Measurements from ENCODE around the gene DOCK2. TPM values are rescaled to one million over a fixed set of nuclear protein-coding genes. Genes with fewer than 3 reads are reported as not detected.
A peak's percentile ranks its signal among the peaks of the same experiment; 100 is the strongest.

The DOCK2 gene
- total RNA-seq, 1 donor from 2014 or later, result 4.2 TPM

DNA sequence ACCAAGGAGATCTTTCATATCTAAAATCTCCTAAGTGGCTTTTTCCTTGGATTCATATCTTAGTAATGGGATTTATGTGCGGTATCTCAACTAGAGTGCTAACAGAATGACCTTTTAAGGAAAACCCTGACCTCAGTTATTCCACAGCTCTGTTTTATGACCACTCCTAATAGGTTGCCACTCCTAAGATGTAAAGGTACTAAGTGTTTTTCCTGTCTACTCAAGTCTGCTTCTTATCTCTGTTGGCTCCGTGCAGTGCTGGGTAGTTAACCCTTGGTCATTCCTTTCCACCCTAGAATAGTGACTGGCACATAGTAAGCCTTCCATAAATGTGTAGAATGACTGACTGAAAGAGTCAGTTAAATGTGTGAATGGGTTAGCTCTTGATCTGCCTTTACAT is 161.4 kb downstream of the DOCK2 start:
- Histone ChIP-seq H3K36me3 (no peaks in the 10 kb centered on the region), H3K9me3 (replicated peaks) (no peaks in the 10 kb centered on the region), H3K4me1 (no peaks in the 10 kb centered on the region), H3K27me3 (ENCODE audit: low read depth) (no peaks in the 10 kb centered on the region), H3K4me3 (no peak overlapping the region), H3K27ac (replicated peaks) (no peak overlapping the region)
- no peak for DNase-seq
- TF ChIP-seq CTCF (IDR thresholded peaks at IDR 0.05; ENCODE audit: borderline replicate concordance), result no peak
- intact Hi-C loops (cut with micrococcal nuclease), result no loop called here

- H3K27ac ChIP-seq (replicated peaks), result no peak overlapping the region
- no peak for TF ChIP-seq CTCF (IDR thresholded peaks at IDR 0.05; ENCODE audit: borderline replicate concordance)
- no peak for DNase-seq
- intact Hi-C loops (cut with micrococcal nuclease), result no loop called here
- H3K4me1 ChIP-seq, result no peaks in the 10 kb centered on the region
- H3K27me3 ChIP-seq (ENCODE audit: low read depth), result no peaks in the 10 kb centered on the region
- no peak overlapping the region for H3K4me3 ChIP-seq
- no peaks in the 10 kb centered on the region for H3K9me3 ChIP-seq (replicated peaks)
- no peaks in the 10 kb centered on the region for H3K36me3 ChIP-seq
Observed at GRCh38 chr5:169798906-169799660, 162.0 kb downstream of the DOCK2 start.

- no peak overlapping the region for H3K4me3 ChIP-seq
- H3K27ac ChIP-seq (replicated peaks), result no peak overlapping the region
- TF ChIP-seq CTCF (IDR thresholded peaks at IDR 0.05; ENCODE audit: borderline replicate concordance), result no peak
- H3K4me1 ChIP-seq, result no peaks in the 10 kb centered on the region
- intact Hi-C loops (cut with micrococcal nuclease), result no loop called here
- H3K9me3 ChIP-seq (replicated peaks), result no peaks in the 10 kb centered on the region
- H3K36me3 ChIP-seq, result no peaks in the 10 kb centered on the region
- H3K27me3 ChIP-seq (ENCODE audit: low read depth), result peaks cover 13% of the 10 kb centered on the region
- no peak for DNase-seq
Observed at GRCh38 chr5:169801324-169801777, 164.3 kb downstream of the DOCK2 start.

GRCh38 chr5:169801781-169802180 is 164.7 kb downstream of the DOCK2 start:
- H3K36me3 ChIP-seq, result no peaks in the 10 kb centered on the region
- no peak for DNase-seq
- no peak for TF ChIP-seq CTCF (IDR thresholded peaks at IDR 0.05; ENCODE audit: borderline replicate concordance)
- H3K9me3 ChIP-seq (replicated peaks), result no peaks in the 10 kb centered on the region
- no peaks in the 10 kb centered on the region for H3K4me1 ChIP-seq
- intact Hi-C loops (cut with micrococcal nuclease), result no loop called here
- H3K27me3 ChIP-seq (ENCODE audit: low read depth), result peaks cover 17% of the 10 kb centered on the region
- H3K27ac ChIP-seq (replicated peaks), result no peak overlapping the region
- H3K4me3 ChIP-seq, result no peak overlapping the region

GRCh38 chr5:169803077-169803981 is 166.3 kb downstream of the DOCK2 start:
- Histone ChIP-seq H3K4me1 (no peaks in the 10 kb centered on the region), H3K27ac (replicated peaks) (peak overlapping the region; percentile 81), H3K36me3 (no peaks in the 10 kb centered on the region), H3K9me3 (replicated peaks) (no peaks in the 10 kb centered on the region), H3K27me3 (ENCODE audit: low read depth) (peaks cover 32% of the 10 kb centered on the region), H3K4me3 (no peak overlapping the region)
- intact Hi-C loops (cut with micrococcal nuclease), result no loop called here
- peak; percentile 65 for DNase-seq
- TF ChIP-seq CTCF (IDR thresholded peaks at IDR 0.05; ENCODE audit: borderline replicate concordance), result no peak

Data from left ventricle myocardium inferior (tissue), 1 donor.